ENCODE measurements around the gene CTU2. TPM values are rescaled to one million over a fixed set of nuclear protein-coding genes. Genes with fewer than 3 reads are reported as not detected.

Gene CTU2
- total RNA-seq, 1 experiment from 2014 or later, result 14.7 TPM

DNA sequence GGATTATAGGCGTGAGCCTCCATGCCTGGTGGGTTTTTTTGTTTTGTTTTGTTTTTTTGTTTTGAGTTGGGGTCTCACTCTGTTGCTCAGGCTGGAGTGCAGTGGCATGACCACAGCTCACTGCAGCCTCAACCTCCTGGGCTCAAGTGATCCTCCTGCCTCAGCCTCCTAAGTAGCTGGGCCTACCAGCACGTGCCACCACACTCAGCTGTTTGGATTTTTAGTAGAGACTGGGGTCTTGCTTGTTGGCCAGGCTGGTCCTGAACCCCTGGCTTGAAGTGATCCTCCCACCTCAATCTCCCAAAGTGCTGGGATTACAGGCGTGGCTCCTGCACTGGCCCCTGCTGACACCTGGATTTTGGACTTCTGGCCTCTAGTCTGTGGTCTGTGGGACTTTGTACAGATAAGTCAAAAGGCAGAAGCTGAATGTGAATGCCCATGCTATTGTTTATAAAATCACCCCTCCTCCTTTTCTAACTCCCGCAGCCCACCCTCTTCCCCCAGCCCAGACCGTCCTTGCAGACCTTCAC lies 25.7 kb upstream of the CTU2 start:
- no peak for DNase-seq (ENCODE audit: low spot score)
- in situ Hi-C loops (cut with HindIII; ENCODE audit: low sequenced_read_pairs), result no loop called here

DNA sequence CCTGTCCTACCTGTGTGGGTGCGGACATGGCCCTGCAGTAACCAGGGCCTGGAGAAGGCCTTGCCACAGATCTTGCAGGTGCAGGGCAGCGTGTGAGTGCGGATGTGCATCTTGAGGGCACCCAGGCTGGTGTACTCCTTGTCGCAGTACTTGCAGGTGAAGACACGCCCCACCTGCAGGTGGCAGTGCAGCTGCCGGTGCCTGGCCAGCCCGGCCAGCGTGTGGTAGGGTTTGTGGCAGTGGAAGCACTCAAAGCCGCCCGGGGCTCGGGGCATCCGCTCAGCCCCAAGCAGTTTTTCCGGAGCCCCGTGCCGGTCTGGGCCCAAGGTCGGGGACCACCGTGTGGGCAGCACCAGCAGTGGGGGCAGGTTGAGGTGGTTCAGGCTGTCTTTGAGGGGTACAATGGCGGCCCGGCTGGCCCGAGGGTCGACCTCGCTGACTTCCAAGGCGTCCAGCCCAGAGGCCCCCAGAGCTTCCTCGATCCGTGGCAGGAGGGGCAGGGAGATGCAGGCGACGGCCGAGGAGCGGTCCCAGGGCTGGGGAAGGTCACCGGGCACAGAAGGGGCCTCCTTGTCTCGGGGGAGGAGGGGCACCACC lies 25.1 kb upstream of the CTU2 start:
- no peak for DNase-seq (ENCODE audit: low spot score)
- in situ Hi-C loops (cut with HindIII; ENCODE audit: low sequenced_read_pairs), result no loop called here

DNA sequence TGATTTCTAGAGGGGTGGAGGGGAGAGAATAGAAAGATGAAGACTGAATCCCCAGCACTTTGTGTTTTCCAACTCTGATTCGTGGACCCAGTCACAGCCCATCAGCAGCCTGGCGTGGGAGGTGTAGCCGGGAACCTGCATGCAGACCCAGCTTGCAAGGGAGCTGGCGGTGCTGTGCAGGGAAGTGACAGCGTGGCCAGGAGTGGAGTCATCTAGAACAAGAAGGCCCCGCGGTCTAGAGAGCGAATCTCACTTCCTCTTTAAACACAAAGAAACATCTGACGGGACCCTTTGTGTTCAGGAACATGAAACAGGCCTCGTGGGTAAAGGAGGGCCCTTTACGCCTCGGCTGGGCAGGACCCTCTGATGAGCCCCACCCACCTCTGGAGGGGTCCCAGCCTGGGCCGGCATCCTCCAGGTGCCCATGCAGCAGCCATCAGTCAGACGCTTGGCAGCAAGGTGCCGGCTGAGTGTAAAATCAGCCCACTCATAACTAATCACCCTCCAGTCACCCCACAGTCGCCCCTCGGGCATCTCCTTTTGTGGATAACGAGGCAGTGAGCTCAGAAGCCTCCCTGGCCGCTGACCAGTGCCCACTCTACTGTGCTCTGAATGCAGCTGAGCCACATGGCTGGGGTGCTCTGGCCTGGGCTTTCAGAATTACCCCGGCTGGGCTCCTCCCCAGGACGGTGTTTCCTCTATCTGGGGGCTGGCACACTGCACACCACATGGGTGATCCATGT lies 24.4 kb upstream of the CTU2 start:
- in situ Hi-C loops (cut with HindIII; ENCODE audit: low sequenced_read_pairs), result no loop called here
- DNase-seq (ENCODE audit: low spot score), result no peak

DNA sequence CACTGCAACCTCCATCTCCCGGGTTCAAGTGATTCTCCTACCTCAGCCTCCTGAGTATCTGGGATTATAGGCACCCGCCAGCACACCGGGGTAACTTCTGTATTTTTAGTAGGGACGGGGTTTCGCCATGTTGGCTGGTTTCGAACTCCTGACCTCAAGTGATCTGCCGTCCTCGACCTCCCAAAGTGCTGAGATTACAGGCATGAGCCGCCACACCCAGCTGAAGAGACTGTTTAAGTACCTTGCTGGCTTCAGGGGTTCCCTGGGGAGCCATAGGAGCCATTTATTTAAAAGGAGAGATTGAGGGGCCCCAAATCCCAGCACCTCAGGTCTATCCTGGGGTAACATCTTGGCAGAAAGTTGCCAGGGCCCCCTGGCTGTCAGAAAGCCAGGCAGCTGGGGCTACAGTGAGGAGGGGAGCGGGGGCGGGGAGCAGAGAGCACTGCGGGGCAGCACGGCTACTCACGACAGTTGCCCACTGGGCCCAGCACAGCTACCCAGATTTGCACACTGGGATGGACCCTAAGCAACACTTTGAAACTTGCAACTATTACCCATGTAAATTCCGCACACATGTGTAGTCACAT lies 21.6 kb upstream of the CTU2 start:
- no peak for DNase-seq (ENCODE audit: low spot score)
- in situ Hi-C loops (cut with HindIII; ENCODE audit: low sequenced_read_pairs), result no loop called here

DNA sequence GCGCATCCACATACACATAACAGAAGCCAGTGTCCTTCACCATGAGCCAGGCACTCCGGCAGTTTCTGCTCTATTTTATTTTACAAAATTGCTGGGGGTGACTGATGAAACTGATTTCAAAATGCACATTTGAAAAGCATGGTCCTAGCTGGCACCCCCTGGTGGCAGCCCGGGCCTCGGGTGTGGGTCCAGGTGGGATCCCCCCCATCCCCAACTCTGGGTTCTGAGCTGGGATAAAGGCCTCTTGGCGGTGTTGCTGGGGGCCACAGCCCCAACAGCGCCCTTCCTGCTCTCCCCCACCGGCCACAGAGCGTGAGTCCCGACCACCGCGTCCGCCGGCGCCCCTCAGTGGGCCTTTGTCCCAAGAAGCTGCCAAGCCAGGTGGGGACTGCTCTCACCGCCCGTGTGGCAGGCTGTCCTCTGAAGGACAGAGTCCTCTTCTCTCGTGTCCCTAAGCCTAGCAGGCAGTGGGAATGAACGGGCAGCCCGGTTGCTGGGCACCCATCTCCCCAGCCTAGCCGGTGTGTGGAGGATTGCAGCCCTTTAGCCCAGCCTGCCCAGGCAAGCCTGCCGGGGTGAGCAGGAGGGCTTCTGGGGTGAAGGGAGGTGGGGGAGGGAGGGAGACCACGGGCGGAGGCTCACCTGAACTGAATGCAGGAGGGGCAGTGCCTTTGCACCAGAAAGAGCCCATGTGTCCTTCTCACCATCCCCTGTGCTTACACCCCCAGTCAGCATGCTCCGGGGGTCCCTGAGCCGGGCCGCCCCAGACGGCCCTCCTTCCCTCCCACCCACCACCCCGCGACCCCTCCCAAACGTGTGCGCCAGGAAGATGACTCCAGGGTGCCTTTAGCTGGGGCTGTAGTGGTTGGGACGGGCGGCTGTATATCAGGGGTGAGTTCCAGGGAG lies 20.9 kb upstream of the CTU2 start:
- in situ Hi-C loops (cut with HindIII; ENCODE audit: low sequenced_read_pairs), result no loop called here

DNA sequence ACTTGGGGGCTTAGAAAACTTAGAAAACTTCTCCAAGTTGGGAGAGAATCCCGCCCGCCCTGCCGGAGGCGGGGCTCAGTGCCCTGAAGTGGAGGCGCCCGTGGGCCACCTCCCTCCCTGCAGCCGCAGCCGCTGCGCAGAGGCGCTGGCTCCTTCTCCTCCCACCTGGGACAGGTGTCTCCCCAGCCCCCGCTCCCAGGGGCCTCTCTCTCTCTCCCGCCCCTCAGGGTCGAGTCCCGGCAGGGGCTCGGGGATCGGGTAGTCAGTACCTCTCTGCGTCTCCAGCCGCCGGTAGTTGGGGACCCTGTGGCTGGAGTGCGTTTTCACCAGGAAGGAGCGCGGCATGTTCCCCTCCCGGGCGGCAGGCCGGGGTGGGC lies 20.3 kb upstream of the CTU2 start:
- DNase-seq (ENCODE audit: low spot score), result no peak
- in situ Hi-C loops (cut with HindIII; ENCODE audit: low sequenced_read_pairs), result no loop called here

More for the DNA sequence above, 20.9 kb upstream of the CTU2 start:
- no peak for DNase-seq (ENCODE audit: low spot score)

DNA sequence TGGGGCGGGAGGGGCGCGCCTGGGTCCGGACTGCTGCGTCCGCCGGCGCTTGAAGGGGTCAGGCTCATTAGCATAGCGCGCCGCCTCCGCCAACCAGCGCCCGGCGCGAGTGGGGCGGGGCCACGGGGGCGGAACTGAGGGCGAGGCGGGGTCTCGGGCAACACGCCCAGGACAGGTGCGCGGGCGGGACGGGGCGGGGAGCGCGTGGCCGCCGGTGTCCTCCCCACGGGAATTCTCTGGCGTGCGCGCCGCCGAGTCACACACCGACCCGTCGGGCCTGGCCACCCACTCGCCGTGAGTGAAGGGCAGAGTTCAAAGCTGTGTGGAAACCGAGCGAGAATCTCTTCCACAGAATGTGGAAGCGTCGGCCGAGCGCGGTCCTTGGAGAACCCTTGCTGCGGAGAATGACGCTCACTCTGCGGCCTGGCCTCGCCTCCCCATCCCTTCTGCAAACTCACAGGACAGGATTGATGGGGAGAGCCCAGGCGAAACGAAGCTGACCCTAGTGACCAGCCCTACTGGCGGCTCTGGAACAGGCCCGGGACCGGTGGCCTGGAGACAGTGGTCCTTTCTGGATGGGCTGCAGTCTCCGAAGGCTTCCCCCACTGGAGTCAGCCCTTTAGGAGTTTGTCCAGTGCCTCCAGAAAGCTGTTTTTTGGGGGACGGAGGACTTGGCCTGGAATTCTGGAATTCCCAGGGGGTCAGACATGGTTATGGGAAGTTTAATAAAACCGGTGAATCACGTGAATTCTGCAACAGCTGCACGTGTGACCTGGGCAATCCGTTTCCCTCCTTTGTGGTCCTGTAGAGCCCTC lies 19.7 kb upstream of the CTU2 start, which contains the start of gene SNAI3:
TSS of gene SNAI3 (minus strand) at position 69 of the 815 bp plus-strand sequence. CDS start 101 bp downstream, outside the sequence.
- in situ Hi-C loops (cut with HindIII; ENCODE audit: low sequenced_read_pairs), result no loop called here
- DNase-seq (ENCODE audit: low spot score), result peak; percentile 64

DNA sequence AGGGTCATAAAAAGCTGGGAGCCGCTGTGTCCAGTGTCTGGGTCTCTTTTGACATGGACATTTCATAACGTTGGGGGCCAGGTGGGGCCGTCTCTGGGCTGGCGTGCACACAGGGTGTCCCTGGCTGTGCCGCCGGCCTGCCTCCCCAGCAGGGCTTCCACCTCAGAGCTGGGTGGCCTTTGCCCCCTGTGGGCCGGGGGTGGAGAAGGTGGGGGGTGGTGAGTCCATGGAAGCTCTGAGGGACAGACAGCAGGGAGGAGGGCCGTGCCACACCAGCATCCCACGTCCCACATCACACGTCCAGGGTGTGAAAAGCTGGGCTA lies 19.1 kb upstream of the CTU2 start:
- no peak for DNase-seq (ENCODE audit: low spot score)
- in situ Hi-C loops (cut with HindIII; ENCODE audit: low sequenced_read_pairs), result no loop called here

DNA sequence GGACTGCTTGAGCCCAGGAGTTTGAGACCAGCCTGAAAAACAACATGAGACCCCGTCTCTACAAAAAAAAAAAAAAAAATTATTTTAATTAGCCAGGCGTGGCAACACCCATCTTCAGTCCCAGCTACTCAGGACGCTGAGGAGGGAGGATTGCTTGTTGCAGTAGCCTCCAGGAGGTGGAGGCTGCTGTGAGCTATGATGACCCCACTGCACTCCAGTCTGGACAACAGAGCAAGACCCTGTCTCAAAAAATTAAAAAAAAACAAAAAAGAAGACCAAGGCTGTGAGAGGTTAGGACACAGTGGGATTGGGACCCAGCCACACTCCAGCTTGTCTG lies 18.7 kb upstream of the CTU2 start:
- no peak for DNase-seq (ENCODE audit: low spot score)
- in situ Hi-C loops (cut with HindIII; ENCODE audit: low sequenced_read_pairs), result no loop called here

DNA sequence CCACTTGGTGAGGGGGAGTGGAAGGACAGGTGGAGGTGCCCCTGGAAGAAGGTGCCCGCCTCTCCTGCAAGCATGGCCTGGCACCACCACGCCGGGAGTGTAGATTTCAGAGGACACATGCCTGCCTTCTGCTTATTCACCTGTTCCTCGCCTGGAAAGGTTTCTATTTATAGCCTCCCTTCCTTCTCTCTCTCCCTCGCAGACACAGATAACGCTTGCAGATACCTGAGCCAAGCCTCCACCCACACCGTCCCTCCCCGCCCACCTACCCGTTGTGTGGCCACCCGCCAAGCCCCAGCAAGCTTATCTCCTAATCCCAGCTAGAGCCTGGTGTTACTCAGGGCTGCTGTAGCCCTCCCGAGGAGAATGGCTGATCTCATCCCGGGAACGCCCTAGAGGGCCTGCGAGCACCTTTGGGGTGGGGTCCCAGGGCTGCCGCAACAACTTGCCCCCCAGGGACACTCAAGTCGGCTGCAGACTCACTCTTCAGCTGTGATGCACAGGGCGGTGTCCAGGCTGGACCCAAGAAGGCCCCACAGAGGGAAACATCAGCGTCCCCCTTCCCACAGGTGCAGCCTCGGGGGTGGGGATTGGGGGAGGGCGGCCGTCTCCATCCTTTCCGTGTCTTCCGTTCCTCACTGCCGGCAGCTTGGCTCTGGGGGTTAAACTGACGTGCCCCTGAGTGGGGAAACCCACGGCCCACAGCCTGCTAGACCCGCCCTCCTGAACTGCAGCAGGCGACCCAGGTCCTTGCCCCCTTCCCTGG lies 18.1 kb upstream of the CTU2 start:
- in situ Hi-C loops (cut with HindIII; ENCODE audit: low sequenced_read_pairs), result no loop called here
- peak; percentile 83 for DNase-seq (ENCODE audit: low spot score)

DNA sequence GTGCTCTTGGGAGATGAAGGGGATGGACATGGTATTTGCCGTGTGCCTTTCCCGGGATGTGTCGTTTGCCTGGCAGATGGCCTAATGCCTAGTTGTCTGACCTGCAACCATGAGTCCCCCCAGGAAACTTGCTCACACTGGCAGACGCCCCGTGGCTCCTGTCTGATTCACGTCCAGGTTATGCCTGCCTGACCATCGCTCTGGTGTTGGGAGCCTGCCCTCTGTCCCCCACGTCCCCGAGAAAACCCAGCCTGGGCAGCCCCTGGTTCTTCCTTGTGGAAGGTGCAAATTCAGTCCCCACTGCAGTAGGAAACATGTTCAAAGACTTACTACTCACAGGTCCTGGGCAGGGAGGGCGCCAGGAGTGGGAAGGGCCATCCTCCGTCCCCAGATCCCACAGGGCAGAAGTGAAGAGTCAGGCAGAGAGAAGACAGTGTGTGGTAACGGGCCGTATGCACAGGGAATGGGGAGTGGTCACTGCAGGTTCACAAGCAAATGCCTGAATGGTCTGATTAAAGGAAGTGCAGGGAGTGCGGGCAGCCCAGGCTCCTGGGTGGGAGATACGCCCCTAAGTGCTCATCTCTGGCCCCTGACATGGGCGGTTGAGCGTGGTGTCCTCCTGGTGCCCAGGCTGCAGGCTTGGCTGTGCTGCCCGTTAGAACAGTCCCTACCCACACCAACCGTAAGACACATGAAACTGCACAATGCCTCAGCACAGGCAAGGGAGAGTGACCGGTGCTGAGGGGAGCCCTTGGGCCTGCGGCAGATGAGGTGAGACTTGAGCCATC lies 15.8 kb upstream of the CTU2 start:
- in situ Hi-C loops (cut with HindIII; ENCODE audit: low sequenced_read_pairs), result no loop called here
- no peak for DNase-seq (ENCODE audit: low spot score)

DNA sequence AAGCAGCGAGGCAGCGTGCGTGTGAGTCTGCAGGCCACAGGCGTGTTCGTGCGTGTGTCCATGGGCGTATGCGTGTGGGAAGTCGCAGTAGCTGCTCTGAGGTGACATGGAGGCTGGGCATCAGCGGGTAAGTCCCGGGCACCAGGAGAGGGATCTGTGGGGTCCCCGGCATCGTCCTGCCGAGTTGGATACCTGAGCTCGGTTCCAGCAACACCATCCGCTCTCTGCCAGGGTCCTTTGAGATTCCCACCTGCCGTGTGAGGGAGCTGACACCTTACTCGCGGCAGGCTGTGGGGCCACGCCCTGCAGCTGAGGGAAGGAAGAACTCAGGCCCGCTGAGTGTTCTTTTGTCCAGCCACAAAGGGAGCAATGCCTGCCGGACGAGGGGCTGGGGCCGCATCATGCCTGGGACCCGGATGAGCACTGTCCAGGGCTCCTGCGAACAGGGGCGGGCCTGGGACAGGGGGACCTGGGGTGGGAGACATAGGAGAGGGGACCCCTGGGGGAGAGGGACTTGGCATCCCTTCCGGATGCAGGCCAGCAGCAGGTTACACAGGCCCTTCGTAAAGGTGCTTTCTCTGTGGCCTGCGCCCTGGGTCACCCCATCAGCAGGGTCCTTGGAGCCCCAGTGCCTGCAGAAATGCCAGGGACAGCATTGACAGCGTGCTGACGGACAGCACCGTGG lies 15.0 kb upstream of the CTU2 start:
- in situ Hi-C loops (cut with HindIII; ENCODE audit: low sequenced_read_pairs), result no loop called here
- DNase-seq (ENCODE audit: low spot score), result no peak

DNA sequence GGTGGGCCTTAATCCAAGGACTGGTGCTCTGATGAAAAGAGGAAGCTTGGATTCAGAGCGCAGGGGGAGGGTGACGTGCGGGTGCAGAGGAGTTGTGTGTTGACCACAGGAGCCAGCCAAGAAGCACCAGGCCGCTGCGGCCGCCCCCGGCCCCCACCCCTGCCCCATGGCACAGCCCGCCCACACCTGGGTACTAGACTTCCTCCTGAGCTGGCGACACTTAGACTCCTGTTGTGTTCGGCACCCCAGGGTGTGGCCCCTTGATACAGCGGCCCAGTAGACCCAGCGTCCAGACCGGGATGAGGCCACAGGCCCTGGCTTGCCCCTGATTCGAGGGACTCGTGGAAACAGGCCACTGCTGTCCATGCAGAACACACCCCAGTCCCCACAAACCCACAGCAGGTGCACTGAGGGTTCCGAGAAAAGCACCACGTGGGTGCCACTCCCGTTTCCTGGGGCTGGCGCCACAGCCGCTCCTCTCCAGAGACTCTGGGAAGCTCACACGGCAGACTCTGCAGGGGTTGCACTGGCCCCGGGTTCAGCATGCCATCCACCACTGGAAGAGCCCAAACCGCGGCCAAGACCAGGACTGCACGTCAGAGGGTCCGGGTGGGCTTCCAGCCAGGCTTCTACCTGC lies 14.3 kb upstream of the CTU2 start:
- in situ Hi-C loops (cut with HindIII; ENCODE audit: low sequenced_read_pairs), result no loop called here
- no peak for DNase-seq (ENCODE audit: low spot score)

DNA sequence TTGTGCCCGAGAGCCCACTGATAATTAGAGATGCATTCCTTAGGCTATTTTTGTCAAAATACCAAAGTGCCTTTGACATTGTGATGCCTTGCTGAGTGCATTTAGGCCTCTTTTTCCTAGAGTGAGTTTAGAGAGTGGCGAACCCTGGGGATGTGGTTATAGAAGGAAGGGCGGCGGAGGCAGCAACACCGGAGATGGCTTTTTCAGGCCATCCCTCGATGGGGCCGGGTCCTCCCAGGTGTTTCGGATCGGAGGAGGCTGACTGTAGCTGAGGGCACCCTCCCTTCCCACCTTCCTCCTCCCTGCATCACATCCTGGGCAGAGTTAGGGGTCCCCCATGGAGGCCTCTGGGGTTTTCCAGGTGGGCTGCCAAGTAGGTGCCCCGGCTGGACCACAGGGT lies 13.4 kb upstream of the CTU2 start:
- no peak for DNase-seq (ENCODE audit: low spot score)
- in situ Hi-C loops (cut with HindIII; ENCODE audit: low sequenced_read_pairs), result no loop called here

DNA sequence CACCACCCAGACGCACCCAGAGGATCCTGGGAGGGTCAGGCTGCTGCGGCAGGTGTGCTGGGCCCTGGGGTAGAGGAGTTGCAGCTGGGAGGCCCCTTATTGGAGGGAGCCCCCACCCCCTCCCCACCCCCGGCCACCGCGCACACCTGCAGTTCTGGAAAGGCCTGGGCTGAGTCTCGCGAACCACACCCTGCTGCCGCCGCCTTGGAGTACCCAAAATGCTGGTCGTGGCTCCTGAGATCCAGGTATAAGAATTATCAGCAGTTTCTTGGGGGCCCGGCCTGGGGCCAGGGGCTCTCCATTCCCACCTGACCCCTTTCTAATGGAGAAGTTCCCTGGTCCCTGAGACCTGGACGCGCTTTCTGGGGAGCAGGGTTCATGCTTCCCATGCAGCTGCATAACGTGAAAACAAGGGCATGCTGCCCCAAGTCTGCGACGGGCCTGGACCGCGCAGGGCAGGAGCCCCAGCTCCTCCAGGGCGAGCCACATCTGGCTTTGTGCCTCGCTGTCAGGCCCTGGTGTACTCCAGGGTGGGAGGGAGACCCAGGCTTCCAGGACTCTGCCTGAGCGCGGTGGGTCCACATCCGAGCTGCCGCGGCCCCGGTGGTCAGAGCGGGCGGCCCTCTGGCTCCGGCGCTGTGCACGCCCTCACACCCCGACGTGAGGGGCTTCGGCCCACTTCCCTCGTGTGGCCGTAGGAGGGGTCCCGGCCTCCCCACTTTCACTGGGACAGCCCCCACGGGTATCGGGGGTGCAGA lies 12.7 kb upstream of the CTU2 start:
- in situ Hi-C loops (cut with HindIII; ENCODE audit: low sequenced_read_pairs), result no loop called here
- no peak for DNase-seq (ENCODE audit: low spot score)

All from G401 (cell line).